Activated CD8-positive, alpha-beta T cell treated with anti-CD3 and anti-CD28 coated beads for 36 hours (primary cell): ENCODE measurements around the gene FZD8. TPM values are rescaled to one million over a fixed set of nuclear protein-coding genes. Genes with fewer than 3 reads are reported as not detected.

Source experiments
- ATAC-seq: fragments of 200-7000 bp; cut with Tn5 transposase; one replicate; pipeline ENCODE4 v1.10.0; 2021; ENCODE audit warnings: mild to moderate bottlenecking, moderate library complexity
- CTCF ChIA-PET: fragments of 350-600 bp; sonication (Branson Sonifier 250); formaldehyde crosslinking; loops from one replicate; lab custom pipeline; 2021; ENCODE audit warnings: antibody characterized with exemption; lab: Charles Lee
- POLR2A ChIA-PET: fragments of 350-600 bp; sonication (Branson Sonifier 250); formaldehyde crosslinking; loops from one replicate; lab custom pipeline; 2021; ENCODE audit warnings: antibody characterized with exemption; lab: Charles Lee
- DNase-seq: peaks from one replicate; pipeline ENCODE4 v3.0.0-alpha.2; 2020
- H3K27ac Mint-ChIP-seq: one replicate; pipeline ENCODE4 v1.8.0; 2021; ENCODE audit warnings: mild to moderate bottlenecking, mixed read lengths
- H3K27me3 Mint-ChIP-seq: one replicate; pipeline ENCODE4 v1.8.0; 2021; ENCODE audit warnings: mixed read lengths
- H3K36me3 Mint-ChIP-seq: one replicate; pipeline ENCODE4 v1.8.0; 2021; ENCODE audit warnings: low read depth, mixed read lengths
- H3K4me1 Mint-ChIP-seq: one replicate; pipeline ENCODE4 v1.8.0; 2021; ENCODE audit warnings: low read depth, mixed read lengths
- H3K4me3 Mint-ChIP-seq: one replicate; pipeline ENCODE4 v1.8.0; 2021; ENCODE audit warnings: mild to moderate bottlenecking, moderate library complexity, mixed read lengths
- H3K9me3 Mint-ChIP-seq: one replicate; pipeline ENCODE4 v1.8.0; 2021; ENCODE audit warnings: mixed read lengths
- intact Hi-C: fragments of 100-400 bp; cut with micrococcal nuclease; formaldehyde crosslinking; loops from one replicate; pipeline ENCODE4 v1.10.0; 2022
- total RNA-seq, 2 experiments: library from RNA; stranded (reverse); gene quantifications; one replicate each; pipeline ENCODE4 v1.2.3, GENCODE V29; 2021
- TF ChIP-seq, protein P1 (sequence below): fragments of 200-600 bp; IDR thresholded peaks from one replicate; pipeline ENCODE4 v1.8.0; 2022; ENCODE audit warnings: antibody characterized with exemption, mild to moderate bottlenecking

FZD8 gene
- total RNA-seq, 2 experiments from 2014 or later, result 0.14 to 0.22 TPM

GRCh38 chr10:35633006-35633980 is 8.8 kb downstream of the FZD8 start:
- no peak overlapping the region for H3K27ac Mint-ChIP-seq
- ChIA-PET CTCF (interaction anchor here (0.8 kb wide), 1 partner anchor 149 kb away, joined by 3 read pairs; no protein-coding TSS in a partner anchor), POLR2A (no interaction called here)
- no peak overlapping the region for H3K4me3 Mint-ChIP-seq
- H3K4me1 Mint-ChIP-seq, result no peaks in the 10 kb centered on the region
- DNase-seq (no peak), ATAC-seq (no peak)
- no peaks in the 10 kb centered on the region for H3K36me3 Mint-ChIP-seq
- intact Hi-C loops, result loop anchor here (10.0 kb wide), 1 partner anchor 1252 kb away; no protein-coding TSS in a partner anchor
- TF ChIP-seq, protein P1, sequence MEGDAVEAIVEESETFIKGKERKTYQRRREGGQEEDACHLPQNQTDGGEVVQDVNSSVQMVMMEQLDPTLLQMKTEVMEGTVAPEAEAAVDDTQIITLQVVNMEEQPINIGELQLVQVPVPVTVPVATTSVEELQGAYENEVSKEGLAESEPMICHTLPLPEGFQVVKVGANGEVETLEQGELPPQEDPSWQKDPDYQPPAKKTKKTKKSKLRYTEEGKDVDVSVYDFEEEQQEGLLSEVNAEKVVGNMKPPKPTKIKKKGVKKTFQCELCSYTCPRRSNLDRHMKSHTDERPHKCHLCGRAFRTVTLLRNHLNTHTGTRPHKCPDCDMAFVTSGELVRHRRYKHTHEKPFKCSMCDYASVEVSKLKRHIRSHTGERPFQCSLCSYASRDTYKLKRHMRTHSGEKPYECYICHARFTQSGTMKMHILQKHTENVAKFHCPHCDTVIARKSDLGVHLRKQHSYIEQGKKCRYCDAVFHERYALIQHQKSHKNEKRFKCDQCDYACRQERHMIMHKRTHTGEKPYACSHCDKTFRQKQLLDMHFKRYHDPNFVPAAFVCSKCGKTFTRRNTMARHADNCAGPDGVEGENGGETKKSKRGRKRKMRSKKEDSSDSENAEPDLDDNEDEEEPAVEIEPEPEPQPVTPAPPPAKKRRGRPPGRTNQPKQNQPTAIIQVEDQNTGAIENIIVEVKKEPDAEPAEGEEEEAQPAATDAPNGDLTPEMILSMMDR, result no peak
- no peaks in the 10 kb centered on the region for H3K9me3 Mint-ChIP-seq
- peaks cover 20% of the 10 kb centered on the region for H3K27me3 Mint-ChIP-seq

- Mint-ChIP-seq H3K27me3 (peaks cover 17% of the 10 kb centered on the region), H3K4me3 (no peak overlapping the region), H3K27ac (no peak overlapping the region), H3K36me3 (no peaks in the 10 kb centered on the region), H3K4me1 (no peaks in the 10 kb centered on the region), H3K9me3 (no peaks in the 10 kb centered on the region)
- ChIA-PET POLR2A (no interaction called here), CTCF (interaction anchor here (0.8 kb wide), 1 partner anchor 150 kb away, joined by 3 read pairs; no protein-coding TSS in a partner anchor)
- intact Hi-C loops, result loop anchor here (10.0 kb wide), 1 partner anchor 1253 kb away; no protein-coding TSS in a partner anchor
- ATAC-seq (no peak), DNase-seq (no peak)
- TF ChIP-seq, protein P1, result no peak
Observed at GRCh38 chr10:35632027-35632426, 10.1 kb downstream of the FZD8 start.

GRCh38 chr10:35631404-35631803 is 10.7 kb downstream of the FZD8 start:
- ATAC-seq, result no peak
- Mint-ChIP-seq H3K27ac (no peak overlapping the region), H3K9me3 (no peaks in the 10 kb centered on the region), H3K4me3 (no peak overlapping the region), H3K27me3 (peaks cover 13% of the 10 kb centered on the region), H3K4me1 (no peaks in the 10 kb centered on the region), H3K36me3 (no peaks in the 10 kb centered on the region)
- ChIA-PET CTCF (no interaction called here), POLR2A (no interaction called here)
- DNase-seq, result no peak
- intact Hi-C loops, result loop anchor here (10.0 kb wide), 1 partner anchor 1253 kb away; no protein-coding TSS in a partner anchor
- TF ChIP-seq, protein P1, result no peak

GRCh38 chr10:35626971-35627507 is 15.1 kb downstream of the FZD8 start:
- intact Hi-C loops, result no loop called here
- no peak for DNase-seq
- Mint-ChIP-seq H3K4me1 (no peaks in the 10 kb centered on the region), H3K27me3 (peaks cover 15% of the 10 kb centered on the region), H3K9me3 (no peaks in the 10 kb centered on the region), H3K4me3 (no peak overlapping the region), H3K27ac (no peak overlapping the region), H3K36me3 (no peaks in the 10 kb centered on the region)
- ATAC-seq, result no peak
- ChIA-PET CTCF (interaction anchor here (1.0 to 1.5 kb wide), 2 partner anchors 8 to 13 kb away, joined by 3 to 4 read pairs; no protein-coding TSS in a partner anchor), POLR2A (no interaction called here)
- TF ChIP-seq, protein P1, result no peak
